Panc1 (cell line): ENCODE measurements around the gene NLGN2. TPM values are rescaled to one million over a fixed set of nuclear protein-coding genes. Genes with fewer than 3 reads are reported as not detected.

ENCODE experiments used
- ATAC-seq: fragments of 200-7000 bp; cut with Tn5 transposase; 2 replicates; pipeline ENCODE4 v1.9.1; 2020; ENCODE audit warnings: mild to moderate bottlenecking, moderate library complexity
- BruUV-seq: library from RNA; stranded (reverse); fragments of 400-500 nt; replicated peaks from 2 replicates; lab custom pipeline; 2021; lab: Mats Ljungman, UMichigan
- CTCF ChIA-PET: fragments of 300-600 bp; sonication (Branson Sonifier 250); formaldehyde crosslinking; loops from one replicate; lab custom pipeline; 2022; ENCODE audit warnings: antibody characterized with exemption; lab: Charles Lee
- POLR2A ChIA-PET: fragments of 300-600 bp; sonication (Branson Sonifier 250); formaldehyde crosslinking; loops from one replicate; lab custom pipeline; 2022; ENCODE audit warnings: antibody characterized with exemption; lab: Charles Lee
- DNase-seq: peaks from one replicate; pipeline ENCODE4 v3.0.0-alpha.2; 2010; ENCODE audit warnings: low read depth, low spot score
- H3K27ac ChIP-seq: 2 replicates; pipeline ENCODE4 v1.5.1; 2011; ENCODE audit warnings: mild to moderate bottlenecking, low read length, inconsistent platforms
- H3K27me3 ChIP-seq: fragments of 200-500 bp; sonication (Bioruptor generic); 2 replicates; pipeline ENCODE4 v1.6.0; 2014; ENCODE audit warnings: low read length, inconsistent platforms; ENCODE audit not compliant: control insufficient read depth, insufficient read depth
- H3K36me3 ChIP-seq: fragments of 200-500 bp; sonication (Bioruptor generic); 2 replicates; pipeline ENCODE4 v1.5.1; 2014; ENCODE audit warnings: inconsistent platforms, mild to moderate bottlenecking, low read length, moderate library complexity; ENCODE audit not compliant: control insufficient read depth, insufficient read depth
- H3K4me1 ChIP-seq: 2 replicates; pipeline ENCODE4 v1.5.1; 2011; ENCODE audit warnings: inconsistent platforms, mild to moderate bottlenecking, low read length, moderate library complexity; ENCODE audit not compliant: control insufficient read depth, insufficient read depth
- H3K4me3 ChIP-seq, 2 experiments: 2 replicates each; pipeline ENCODE4 v1.5.1; 2011 to 2012; ENCODE audit warnings: low read depth in 2 of 2, low read length in 2 of 2, mild to moderate bottlenecking in 2 of 2, inconsistent platforms in 1 of 2, moderate library complexity in 1 of 2
- H3K9me3 ChIP-seq: fragments of 200-500 bp; sonication (Bioruptor generic); 2 replicates; pipeline ENCODE4 v1.5.1; 2014; ENCODE audit warnings: low read depth, mild to moderate bottlenecking, inconsistent platforms, low read length, moderate library complexity; ENCODE audit not compliant: control insufficient read depth, insufficient read depth
- CTCF ChIP-seq: fragments of 450-650 bp; IDR thresholded peaks from 2 replicates; pipeline ENCODE4 v1.5.1; 2017; ENCODE audit warnings: mild to moderate bottlenecking
- POLR2AphosphoS5 ChIP-seq: IDR thresholded peaks from 2 replicates; pipeline ENCODE4 v1.6.1; 2012; ENCODE audit warnings: mild to moderate bottlenecking, low read depth, low read length, moderate library complexity
- SIN3A ChIP-seq: IDR thresholded peaks from 2 replicates; pipeline ENCODE4 v1.6.1; 2012; ENCODE audit warnings: low read depth, mild to moderate bottlenecking, low read length, moderate library complexity, borderline replicate concordance; ENCODE audit not compliant: insufficient read depth
- TCF7L2 ChIP-seq: IDR thresholded peaks from 2 replicates; pipeline ENCODE4 v1.6.1; 2011; ENCODE audit warnings: mild to moderate bottlenecking, low read depth, low read length, inconsistent platforms
- in situ Hi-C: cut with HindIII; loops from 2 replicates; pipeline ENCODE4 v1.10.0; 2016; ENCODE audit warnings: low sequenced_read_pairs, low pct_unique_long_range_greater_than_20kb
- intact Hi-C: fragments of 100-400 bp; cut with micrococcal nuclease; formaldehyde crosslinking; loops from one replicate; pipeline ENCODE4 v1.10.0; 2022; ENCODE audit not compliant: unreplicated experiment
- total RNA-seq: library from RNA; stranded (reverse); gene quantifications from one replicate; pipeline ENCODE4 v1.2.1, GENCODE V29; 2021; ENCODE audit not compliant: unreplicated experiment
- TF ChIP-seq, protein P1 (sequence below), 2 experiments: IDR thresholded peaks; 2 replicates each; pipeline ENCODE4 v1.6.1; 2011 to 2012; ENCODE audit warnings: low read depth in 2 of 2, control low read depth in 1 of 2, low read length in 1 of 2, mild to moderate bottlenecking in 1 of 2, moderate library complexity in 1 of 2; ENCODE audit not compliant: insufficient read depth in 1 of 2

Gene NLGN2
- total RNA-seq, 1 experiment from 2014 or later, result 33.6 TPM

- Histone ChIP-seq H3K4me1 (no peaks in the 10 kb centered on the region), H3K4me3 (peak within 1 kb of the TSS; percentile 71 to 82), H3K36me3 (no peaks in the 10 kb centered on the region), H3K27ac (peak within 1 kb of the TSS; percentile 77), H3K9me3 (no peaks in the 10 kb centered on the region), H3K27me3 (no peaks in the 10 kb centered on the region)
- CTCF ChIA-PET, result interaction anchor here (0.7 kb wide), 1 partner anchor 39 kb away, joined by 4 read pairs; no protein-coding TSS in a partner anchor
- POLR2A ChIA-PET, result interaction anchor here (0.6 kb wide), 1 partner anchor 12 kb away, joined by 3 read pairs; no protein-coding TSS in a partner anchor
- ATAC-seq, result peak; percentile 92
- no peak for DNase-seq
- BruUV-seq, result no TSS peak
- in situ Hi-C loops (no loop called here), intact Hi-C loops (no loop called here)
- TF ChIP-seq TCF7L2 (no peak), CTCF (no peak; the same call in 1 of the 2 replicates), SIN3A (0 out of 2 replicates have a peak, but pooled peaks have one; percentile 42), POLR2AphosphoS5 (peak; percentile 69)
- TF ChIP-seq, protein P1, sequence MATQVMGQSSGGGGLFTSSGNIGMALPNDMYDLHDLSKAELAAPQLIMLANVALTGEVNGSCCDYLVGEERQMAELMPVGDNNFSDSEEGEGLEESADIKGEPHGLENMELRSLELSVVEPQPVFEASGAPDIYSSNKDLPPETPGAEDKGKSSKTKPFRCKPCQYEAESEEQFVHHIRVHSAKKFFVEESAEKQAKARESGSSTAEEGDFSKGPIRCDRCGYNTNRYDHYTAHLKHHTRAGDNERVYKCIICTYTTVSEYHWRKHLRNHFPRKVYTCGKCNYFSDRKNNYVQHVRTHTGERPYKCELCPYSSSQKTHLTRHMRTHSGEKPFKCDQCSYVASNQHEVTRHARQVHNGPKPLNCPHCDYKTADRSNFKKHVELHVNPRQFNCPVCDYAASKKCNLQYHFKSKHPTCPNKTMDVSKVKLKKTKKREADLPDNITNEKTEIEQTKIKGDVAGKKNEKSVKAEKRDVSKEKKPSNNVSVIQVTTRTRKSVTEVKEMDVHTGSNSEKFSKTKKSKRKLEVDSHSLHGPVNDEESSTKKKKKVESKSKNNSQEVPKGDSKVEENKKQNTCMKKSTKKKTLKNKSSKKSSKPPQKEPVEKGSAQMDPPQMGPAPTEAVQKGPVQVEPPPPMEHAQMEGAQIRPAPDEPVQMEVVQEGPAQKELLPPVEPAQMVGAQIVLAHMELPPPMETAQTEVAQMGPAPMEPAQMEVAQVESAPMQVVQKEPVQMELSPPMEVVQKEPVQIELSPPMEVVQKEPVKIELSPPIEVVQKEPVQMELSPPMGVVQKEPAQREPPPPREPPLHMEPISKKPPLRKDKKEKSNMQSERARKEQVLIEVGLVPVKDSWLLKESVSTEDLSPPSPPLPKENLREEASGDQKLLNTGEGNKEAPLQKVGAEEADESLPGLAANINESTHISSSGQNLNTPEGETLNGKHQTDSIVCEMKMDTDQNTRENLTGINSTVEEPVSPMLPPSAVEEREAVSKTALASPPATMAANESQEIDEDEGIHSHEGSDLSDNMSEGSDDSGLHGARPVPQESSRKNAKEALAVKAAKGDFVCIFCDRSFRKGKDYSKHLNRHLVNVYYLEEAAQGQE (IDR thresholded peaks at IDR 0.05; ENCODE audit: insufficient read depth in 1 of 2, low read depth in 2 of 2, low read length in 1 of 2), result no peak
These were observed 13.0 kb upstream of the NLGN2 start, which contains the start of gene PLSCR3 for GRCh38 chr17:7394452-7395191. PLSCR3 (minus strand) TSS chr17:7394525; CDS start chr17:7394110, 415 bp downstream.

DNA sequence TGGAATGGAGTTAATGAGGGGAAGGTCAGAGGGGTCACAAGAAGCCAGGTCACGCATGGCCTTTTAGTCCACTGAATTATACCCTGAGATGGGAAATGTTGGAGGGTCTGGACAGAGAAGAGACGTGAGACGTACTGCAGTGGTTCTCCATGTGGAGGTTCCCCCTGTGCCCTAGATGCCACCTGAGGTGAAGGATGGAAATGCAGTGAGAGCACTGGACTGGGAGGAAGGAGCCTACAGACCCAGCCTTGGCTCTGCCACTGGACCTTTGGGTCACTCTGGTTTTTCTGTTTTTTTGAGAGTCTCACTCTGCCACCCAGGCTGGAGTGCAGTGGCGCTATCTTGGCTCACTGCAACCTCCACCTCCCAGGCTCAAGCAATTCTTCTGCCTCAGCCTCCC lies 11.5 kb upstream of the NLGN2 start:
- no peaks in the 10 kb centered on the region for H3K27me3 ChIP-seq
- no peak for TF ChIP-seq CTCF
- TF ChIP-seq SIN3A, result no peak
- TF ChIP-seq, protein P1 (IDR thresholded peaks at IDR 0.05; ENCODE audit: insufficient read depth in 1 of 2, low read depth in 2 of 2, low read length in 1 of 2), result no peak
- no peak for TF ChIP-seq POLR2AphosphoS5
- TF ChIP-seq TCF7L2, result no peak
- intact Hi-C loops, result no loop called here
- no TSS peak for BruUV-seq
- H3K36me3 ChIP-seq, result no peaks in the 10 kb centered on the region
- no peaks in the 10 kb centered on the region for H3K9me3 ChIP-seq
- DNase-seq, result no peak
- no peak overlapping the region for H3K27ac ChIP-seq
- no peaks in the 10 kb centered on the region for H3K4me1 ChIP-seq
- POLR2A ChIA-PET, result no interaction called here
- CTCF ChIA-PET, result no interaction called here
- in situ Hi-C loops, result no loop called here
- no peak overlapping the region for H3K4me3 ChIP-seq
- no peak for ATAC-seq
